Stimulated activated CD4-positive, alpha-beta T cell treated with anti-CD3 and anti-CD28 coated beads, Interleukin-4, amount 100 ng/mL, for 1 hour (primary cell): Measurements from ENCODE around the gene SELL.
"Not testable (repeated sequence)": the region's sequence is repeated elsewhere in the genome, so short reads cannot be mapped to it uniquely, and the experiment has no call there.

Source experiments
- DNase-seq: peaks from one replicate; pipeline ENCODE4 v3.0.0-alpha.2; 2020

The SELL gene

GRCh38 chr1:169662680-169663079, 48.7 kb downstream of the SELL start:
- not testable (repeated sequence) for DNase-seq

GRCh38 chr1:169661066-169661465, 50.4 kb downstream of the SELL start:
- DNase-seq, result not testable (repeated sequence)

DNA sequence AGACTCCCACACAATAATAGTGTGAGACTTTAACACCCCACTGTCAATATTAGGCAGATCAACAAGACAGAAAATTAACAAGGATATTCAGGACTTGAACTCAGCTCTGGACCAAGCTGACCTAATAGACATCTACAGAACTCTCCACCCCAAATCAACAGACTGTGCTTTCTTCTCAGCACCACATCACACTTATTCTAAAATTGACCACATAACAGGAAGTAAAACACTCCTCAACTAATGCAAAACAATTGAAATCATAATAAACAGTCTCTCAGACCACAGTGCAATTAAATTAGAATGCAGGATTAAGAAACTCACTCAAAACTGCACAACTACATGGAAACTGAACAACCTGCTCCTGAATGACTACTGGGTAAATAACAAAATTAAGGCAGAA, 52.6 kb downstream of the SELL start:
- not testable (repeated sequence) for DNase-seq

DNA sequence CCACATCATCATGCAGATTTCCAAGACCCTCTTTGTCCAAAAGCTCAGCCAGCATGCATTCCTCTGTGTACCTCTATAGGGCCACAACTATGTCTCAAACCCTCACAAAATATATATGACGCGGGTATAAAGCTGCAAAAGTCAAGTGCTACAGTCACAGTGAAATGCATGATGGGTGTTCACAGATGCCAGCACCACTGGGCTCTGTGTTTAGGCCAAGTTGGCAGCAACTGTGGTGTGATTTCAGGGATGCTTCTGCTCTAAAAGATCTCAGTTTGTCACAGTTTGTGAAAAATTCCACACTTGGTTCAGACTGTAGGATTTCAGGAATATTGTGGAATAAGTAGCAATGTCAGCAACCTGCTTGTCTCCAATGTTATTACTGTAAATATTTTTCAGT, 57.5 kb downstream of the SELL start:
- DNase-seq, result no peak

GRCh38 chr1:169651035-169651434, 60.4 kb downstream of the SELL start:
- no peak for DNase-seq

DNA sequence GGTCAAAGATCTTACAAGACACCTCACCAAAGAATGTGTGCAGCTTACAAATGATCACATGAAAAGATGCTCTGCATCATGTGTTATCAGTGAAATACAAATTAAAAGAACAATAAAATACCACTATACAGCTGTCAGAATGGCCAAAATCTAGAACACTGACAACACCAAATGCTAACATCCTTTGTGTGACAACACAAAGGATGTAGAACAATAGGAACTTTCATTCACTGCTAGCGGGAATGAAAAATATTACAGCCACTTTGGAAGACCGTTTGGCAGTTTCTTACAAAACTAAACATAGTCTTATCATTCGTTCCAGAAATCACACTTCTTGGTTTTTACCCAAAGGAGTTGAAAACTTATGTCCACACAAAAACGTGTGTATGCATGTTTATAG, 60.9 kb downstream of the SELL start:
- DNase-seq, result no peak

- DNase-seq, result no peak
Observed at GRCh38 chr1:169648709-169649108, 62.7 kb downstream of the SELL start.

- no peak for DNase-seq
Observed at GRCh38 chr1:169648187-169648586, 63.2 kb downstream of the SELL start.

DNA sequence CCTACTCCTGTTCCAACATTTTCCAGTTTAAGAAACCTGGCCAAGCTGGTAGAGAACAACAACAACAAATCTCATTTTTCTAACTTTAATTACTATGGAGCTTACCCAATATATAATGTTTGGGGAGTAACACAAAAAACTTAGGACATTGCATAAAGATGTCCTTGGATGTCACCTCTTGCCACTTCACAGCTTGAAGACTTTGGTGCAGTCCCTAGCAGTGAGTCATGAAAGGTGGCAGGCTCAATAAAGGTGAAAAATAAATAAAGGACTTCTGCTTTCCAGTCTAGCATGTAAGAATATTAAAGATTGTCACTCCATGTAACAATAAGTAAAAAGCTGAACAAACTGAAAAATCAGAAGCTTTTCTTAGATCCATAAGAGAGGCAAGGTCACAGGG, 63.9 kb downstream of the SELL start:
- DNase-seq, result no peak

DNA sequence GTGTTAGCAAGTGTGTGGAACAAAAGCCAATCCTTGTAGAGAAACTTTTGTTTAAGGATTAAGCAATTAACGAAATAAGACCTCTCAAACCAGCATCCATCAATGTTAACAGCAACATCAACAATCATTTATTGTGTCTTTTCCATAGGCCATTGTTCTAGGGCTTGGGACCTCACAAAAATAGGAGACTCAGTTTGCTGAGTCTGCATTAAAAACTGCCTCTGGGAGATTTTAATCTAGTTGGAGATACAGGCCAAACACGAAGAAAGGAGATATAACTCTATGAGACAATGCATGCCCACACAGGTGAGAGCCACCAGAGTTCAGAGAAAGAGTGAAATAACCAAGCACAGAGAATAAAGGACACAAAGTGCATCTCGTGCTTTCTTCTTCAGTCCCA, 67.1 kb downstream of the SELL start:
- no peak for DNase-seq
